ENCODE results near the gene ZSCAN22.

- TF ChIP-seq CTCF (conservative IDR thresholded peaks at IDR 0.05; ENCODE audit: low read depth, low read length) (no peak), MAFK (IDR thresholded peaks at IDR 0.05; ENCODE audit: low read depth, low read length) (no peak), POLR2A (IDR thresholded peaks at IDR 0.05; ENCODE audit: low read depth, low read length) (no peak)
Measured at GRCh38 chr19:58367698-58368454, 41.1 kb downstream of the ZSCAN22 start.
